ENCODE measurements around the gene TBXA2R. TPM values are rescaled to one million over a fixed set of nuclear protein-coding genes. Genes with fewer than 3 reads are reported as not detected.
"Not testable (repeated sequence)": the region's sequence is repeated elsewhere in the genome, so short reads cannot be mapped to it uniquely, and the experiment has no call there.

Gene TBXA2R
- total RNA-seq, 1 donor from 2014 or later = 2.6 TPM

GRCh38 chr19:3642296-3642695 is 35.6 kb upstream of the TBXA2R start:
- ATAC-seq (ENCODE audit: poor library complexity) (no peak), DNase-seq (no peak)
- intact Hi-C loops (cut with DNase I) = no loop called here

- no peak for ATAC-seq (ENCODE audit: poor library complexity)
- no peak for DNase-seq
- intact Hi-C loops (cut with DNase I) = no loop called here
Measured at GRCh38 chr19:3641515-3642269, 35.0 kb upstream of the TBXA2R start.

- intact Hi-C loops (cut with DNase I) = no loop called here
- DNase-seq (no peak), ATAC-seq (ENCODE audit: poor library complexity) (no peak)
Measured at GRCh38 chr19:3639479-3639878, 32.8 kb upstream of the TBXA2R start.

GRCh38 chr19:3638208-3639193 is 31.8 kb upstream of the TBXA2R start:
- intact Hi-C loops (cut with DNase I) = no loop called here
- no peak for DNase-seq
- ATAC-seq (ENCODE audit: poor library complexity) = no peak

- no peak for ATAC-seq (ENCODE audit: poor library complexity)
- intact Hi-C loops (cut with DNase I) = no loop called here
- no peak for DNase-seq
Measured at GRCh38 chr19:3637621-3638020, 30.9 kb upstream of the TBXA2R start.

- DNase-seq = no peak
- no peak for ATAC-seq (ENCODE audit: poor library complexity)
- intact Hi-C loops (cut with DNase I) = no loop called here
Measured at GRCh38 chr19:3636962-3637361, 30.3 kb upstream of the TBXA2R start.

GRCh38 chr19:3636506-3636905 is 29.8 kb upstream of the TBXA2R start:
- ATAC-seq (ENCODE audit: poor library complexity) (no peak), DNase-seq (no peak)
- intact Hi-C loops (cut with DNase I) = no loop called here

GRCh38 chr19:3634496-3635045 is 27.9 kb upstream of the TBXA2R start:
- ATAC-seq (ENCODE audit: poor library complexity) (no peak), DNase-seq (no peak)
- intact Hi-C loops (cut with DNase I) = no loop called here

- intact Hi-C loops (cut with DNase I) = no loop called here
- DNase-seq (no peak), ATAC-seq (ENCODE audit: poor library complexity) (no peak)
Measured at GRCh38 chr19:3633559-3633988, 26.9 kb upstream of the TBXA2R start.

- ATAC-seq (ENCODE audit: poor library complexity) = no peak
- intact Hi-C loops (cut with DNase I) = no loop called here
- DNase-seq = no peak
Measured at GRCh38 chr19:3632739-3633558, 26.3 kb upstream of the TBXA2R start.

- DNase-seq = no peak
- ATAC-seq (ENCODE audit: poor library complexity) = no peak
- intact Hi-C loops (cut with DNase I) = no loop called here
Measured at GRCh38 chr19:3632098-3632497, 25.4 kb upstream of the TBXA2R start.

GRCh38 chr19:3631053-3631861 is 24.6 kb upstream of the TBXA2R start:
- ATAC-seq (ENCODE audit: poor library complexity) (no peak), DNase-seq (no peak)
- intact Hi-C loops (cut with DNase I) = no loop called here

GRCh38 chr19:3628766-3629165 is 22.1 kb upstream of the TBXA2R start:
- ATAC-seq (ENCODE audit: poor library complexity); intact Hi-C loops (cut with DNase I); DNase-seq: not testable (repeated sequence)

- DNase-seq (no peak), ATAC-seq (ENCODE audit: poor library complexity) (no peak)
- intact Hi-C loops (cut with DNase I) = no loop called here
Measured at GRCh38 chr19:3627351-3627723, 20.7 kb upstream of the TBXA2R start.

GRCh38 chr19:3626473-3627350 is 20.0 kb upstream of the TBXA2R start, which contains the start of gene CACTIN:
CACTIN (minus strand) TSS chr19:3626790; CDS start chr19:3626762, 28 bp downstream.
- DNase-seq (peak; percentile 100), ATAC-seq (ENCODE audit: poor library complexity) (peak; percentile 99)
- intact Hi-C loops (cut with DNase I) = no loop called here

GRCh38 chr19:3625996-3626472 is 19.4 kb upstream of the TBXA2R start:
- intact Hi-C loops (cut with DNase I) = no loop called here
- ATAC-seq (ENCODE audit: poor library complexity) (no peak), DNase-seq (no peak)

GRCh38 chr19:3623716-3624115 is 17.0 kb upstream of the TBXA2R start:
- ATAC-seq (ENCODE audit: poor library complexity) = no peak
- no peak for DNase-seq
- intact Hi-C loops (cut with DNase I) = no loop called here

All from Right ventricle myocardium superior (tissue), 1 donor.